Measurements from ENCODE around the gene SKIL.
"Not testable (repeated sequence)": the region's sequence is repeated elsewhere in the genome, so short reads cannot be mapped to it uniquely, and the experiment has no call there.

Gene SKIL

GRCh38 chr3:170357176-170358041, at the start of gene SKIL:
SKIL (plus strand) TSS chr3:170357715; CDS start chr3:170360332, 2,617 bp downstream.
- peak; percentile 93 to 94 for DNase-seq (ENCODE audit: low read depth in 2 of 2)

DNA sequence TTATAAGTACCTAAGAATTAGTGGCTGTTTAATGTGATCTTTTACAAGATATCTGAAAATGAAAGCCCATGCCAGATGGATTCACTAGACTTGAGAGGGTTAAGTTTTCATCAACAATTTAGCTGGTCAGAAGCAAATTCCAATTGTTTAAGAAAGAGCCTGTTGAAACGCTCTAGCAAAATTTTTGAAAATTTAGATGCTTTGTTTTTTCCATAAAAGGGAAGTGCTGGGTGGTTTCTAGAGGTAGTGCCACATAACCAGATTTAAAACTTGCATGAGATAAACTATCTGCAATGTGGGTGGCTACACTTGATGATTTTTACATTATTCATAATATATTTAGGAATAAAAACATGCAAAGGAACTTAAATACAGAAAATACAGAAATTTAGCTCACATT, 48.5 kb upstream of the SKIL start:
- DNase-seq (ENCODE audit: low read depth in 2 of 2) = no peak

DNA sequence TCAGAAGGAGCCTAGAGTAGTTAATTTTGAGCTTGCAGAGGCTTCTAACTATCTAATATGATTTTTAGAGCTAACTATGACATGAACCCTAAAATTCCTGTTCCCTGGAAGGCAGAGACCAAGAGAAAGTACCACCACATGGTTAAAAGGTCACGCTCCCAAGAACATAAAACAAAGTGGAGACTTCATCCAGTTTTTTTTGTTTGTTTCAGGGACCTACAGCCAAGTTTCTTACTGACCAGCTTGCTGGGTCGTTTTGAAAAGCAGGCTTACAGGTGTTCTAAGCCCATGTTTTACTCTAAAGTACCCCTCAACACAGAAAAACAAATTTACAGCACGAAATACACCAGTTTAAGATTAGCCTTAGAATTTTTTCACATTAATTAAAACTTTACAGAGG, 39.6 kb upstream of the SKIL start:
- no peak for DNase-seq (ENCODE audit: low read depth in 2 of 2)

GRCh38 chr3:170320461-170321121, 36.9 kb upstream of the SKIL start:
- DNase-seq (ENCODE audit: low read depth in 2 of 2) = no peak

DNA sequence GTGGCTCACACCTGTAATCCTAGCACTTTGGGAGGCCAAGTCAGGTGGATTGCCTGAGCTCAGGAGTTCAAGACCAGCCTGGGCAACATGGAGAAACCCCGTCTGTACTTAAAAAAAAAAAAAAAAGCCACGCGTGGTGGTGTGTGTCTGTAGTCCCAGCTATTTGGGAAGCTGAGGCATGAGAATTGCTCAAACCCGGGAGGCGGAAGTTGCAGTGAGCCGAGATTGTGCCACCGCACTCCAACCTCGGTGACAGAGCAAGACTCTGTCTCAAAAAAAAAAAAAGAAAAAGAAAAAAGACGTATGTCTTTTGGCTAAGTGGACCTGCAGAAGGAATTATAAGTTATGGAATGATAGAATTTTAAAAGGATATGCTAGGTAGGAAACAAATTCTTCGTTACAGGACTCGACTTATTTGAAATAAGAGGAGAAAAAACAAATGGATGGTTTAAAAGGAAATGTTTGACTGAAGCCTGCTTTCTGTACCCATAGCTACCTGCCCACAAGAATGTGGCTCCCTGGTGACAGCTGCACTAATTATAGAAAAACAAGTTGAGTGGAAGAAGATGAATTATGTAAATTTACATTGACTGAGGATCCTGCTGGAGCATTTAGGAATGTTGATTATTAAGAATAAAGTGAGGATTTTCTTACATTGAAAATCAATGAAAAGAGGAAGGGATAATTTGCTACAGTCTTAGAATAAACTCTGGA, 36.0 kb upstream of the SKIL start:
- DNase-seq (ENCODE audit: low read depth in 2 of 2) = no peak

DNA sequence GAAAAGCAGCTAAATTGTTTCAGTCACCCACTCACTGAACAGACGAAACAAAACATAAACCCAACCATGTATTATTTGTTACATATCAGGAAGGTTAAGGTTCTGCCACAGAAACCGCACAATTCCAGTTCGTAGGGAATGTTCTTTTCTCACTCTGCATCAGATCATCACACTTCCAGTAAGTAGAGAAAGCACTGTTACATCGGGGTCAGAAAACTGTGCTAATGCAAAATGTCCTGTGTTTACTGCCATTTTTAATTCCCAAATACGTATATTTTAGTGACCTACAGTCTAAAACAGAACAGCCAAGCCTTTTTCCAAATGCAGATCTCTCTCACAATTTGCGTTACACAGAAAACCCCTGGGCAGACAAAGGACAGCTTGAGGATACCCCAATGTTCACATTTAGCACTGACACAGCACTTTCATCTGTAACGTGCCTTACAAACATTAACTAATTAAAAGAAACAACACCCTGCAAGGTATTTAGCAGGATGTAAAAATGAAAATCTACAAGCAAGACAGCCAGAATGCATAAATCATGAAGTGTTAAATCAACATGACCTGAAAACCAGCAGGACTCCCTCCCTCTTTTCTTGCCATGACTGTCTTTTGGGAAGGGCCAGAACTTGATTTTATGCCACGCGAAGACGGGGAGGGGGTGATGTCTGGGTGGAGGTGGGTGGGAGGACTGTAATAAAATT, 34.8 kb upstream of the SKIL start:
- no peak for DNase-seq (ENCODE audit: low read depth in 2 of 2)

DNA sequence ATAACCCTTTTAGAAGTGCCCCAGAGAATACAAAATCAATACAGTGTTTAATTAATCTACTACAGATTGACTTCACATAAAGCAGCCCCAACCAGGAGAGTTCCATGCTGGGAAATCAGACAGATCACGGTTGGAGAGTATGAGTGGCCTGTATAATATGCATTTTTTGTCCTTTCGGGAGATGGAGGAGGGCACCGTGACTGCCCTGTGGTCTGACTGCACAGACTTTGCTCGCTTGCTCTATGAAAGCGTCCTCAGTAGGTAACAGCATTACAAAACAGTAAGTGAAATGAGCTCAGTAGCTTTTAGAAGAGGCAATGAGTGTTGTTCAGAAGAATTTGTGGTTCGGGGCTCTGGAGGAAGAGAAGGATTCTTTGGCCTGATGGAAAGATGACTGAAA, 34.2 kb upstream of the SKIL start:
- DNase-seq (ENCODE audit: low read depth in 2 of 2) = no peak

GRCh38 chr3:170324962-170325361, 32.6 kb upstream of the SKIL start:
- DNase-seq (ENCODE audit: low read depth in 2 of 2) = no peak

DNA sequence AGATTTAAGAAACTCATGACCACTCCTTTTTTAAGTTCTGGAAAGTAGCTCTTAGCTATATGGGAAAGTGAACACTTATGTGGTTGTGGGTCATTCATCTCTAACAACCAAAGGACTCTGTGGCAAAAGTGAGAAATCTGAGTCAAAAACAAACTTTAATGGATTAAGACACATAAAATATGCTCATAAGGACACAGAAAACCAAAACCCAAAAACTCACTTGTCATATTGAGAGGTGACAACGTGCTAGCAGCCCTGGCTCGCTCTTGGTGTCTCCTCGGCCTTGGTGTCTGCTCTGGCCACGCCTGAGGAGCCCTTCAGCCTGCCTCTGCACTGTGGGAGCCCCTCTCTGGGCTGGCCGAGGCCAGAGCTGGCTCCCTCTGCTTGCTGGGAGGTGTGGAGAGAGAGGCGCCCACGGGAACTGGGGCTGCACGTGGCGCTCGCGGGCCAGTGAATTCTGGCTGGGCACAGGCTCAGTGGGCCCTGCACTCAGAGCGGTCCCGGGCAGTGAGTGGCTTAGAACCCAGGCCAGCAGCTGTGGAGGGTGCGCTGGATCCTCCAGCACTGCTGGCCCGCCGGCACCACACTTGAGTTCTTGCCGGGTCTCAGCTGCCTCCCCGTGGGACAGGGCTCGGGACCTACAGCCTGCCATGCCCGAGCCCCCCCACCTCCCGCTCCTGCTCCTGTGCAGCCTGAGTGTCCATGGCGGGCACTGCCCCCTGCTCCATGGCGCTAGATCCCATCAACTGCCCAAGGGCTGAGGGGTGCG, 30.3 kb upstream of the SKIL start:
- no peak for DNase-seq (ENCODE audit: low read depth in 2 of 2)

- not testable (repeated sequence) for DNase-seq (ENCODE audit: low read depth in 2 of 2)
Measured at GRCh38 chr3:170327868-170328548, 29.5 kb upstream of the SKIL start.

DNA sequence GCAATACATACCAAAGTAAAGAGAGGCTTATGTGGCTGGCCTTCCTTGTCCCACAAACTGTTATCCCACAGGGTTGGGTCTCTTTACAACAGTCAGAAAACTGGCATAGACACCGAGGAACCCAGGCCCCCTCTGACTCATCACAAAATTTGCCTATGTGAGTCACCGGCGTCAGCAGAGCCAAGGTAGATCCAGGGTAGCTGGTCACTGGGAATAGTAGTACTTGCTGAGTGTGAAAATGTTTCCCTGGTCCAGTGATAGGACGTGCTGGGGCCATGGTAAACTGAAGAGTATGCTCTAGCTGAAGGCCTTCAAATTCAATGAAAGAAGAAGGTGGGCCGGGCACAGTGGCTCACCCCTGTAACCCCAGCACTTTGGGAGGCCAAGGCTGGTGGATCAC, 27.1 kb upstream of the SKIL start:
- no peak for DNase-seq (ENCODE audit: low read depth in 2 of 2)

GRCh38 chr3:170331143-170331542, 26.4 kb upstream of the SKIL start:
- no peak for DNase-seq (ENCODE audit: low read depth in 2 of 2)

DNA sequence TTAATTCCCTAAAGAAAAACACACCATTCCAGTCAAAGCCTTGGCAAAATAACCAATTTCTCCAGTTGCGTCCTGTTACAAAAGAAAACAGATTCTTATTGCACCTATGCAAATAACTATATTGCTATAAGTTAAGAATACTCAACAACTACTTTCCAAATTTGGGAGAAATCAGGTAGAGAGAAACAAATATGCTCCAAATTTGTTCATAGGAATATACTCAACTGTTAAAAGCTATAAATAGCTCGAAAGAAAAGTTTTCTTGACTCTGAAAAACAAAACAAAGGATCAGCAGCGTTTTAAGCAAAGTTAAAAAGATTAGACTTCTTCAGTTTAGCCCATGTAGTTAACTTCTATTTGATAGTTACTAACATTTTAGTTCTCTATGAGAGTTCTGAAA, 20.1 kb upstream of the SKIL start:
- DNase-seq (ENCODE audit: low read depth in 2 of 2) = no peak

DNA sequence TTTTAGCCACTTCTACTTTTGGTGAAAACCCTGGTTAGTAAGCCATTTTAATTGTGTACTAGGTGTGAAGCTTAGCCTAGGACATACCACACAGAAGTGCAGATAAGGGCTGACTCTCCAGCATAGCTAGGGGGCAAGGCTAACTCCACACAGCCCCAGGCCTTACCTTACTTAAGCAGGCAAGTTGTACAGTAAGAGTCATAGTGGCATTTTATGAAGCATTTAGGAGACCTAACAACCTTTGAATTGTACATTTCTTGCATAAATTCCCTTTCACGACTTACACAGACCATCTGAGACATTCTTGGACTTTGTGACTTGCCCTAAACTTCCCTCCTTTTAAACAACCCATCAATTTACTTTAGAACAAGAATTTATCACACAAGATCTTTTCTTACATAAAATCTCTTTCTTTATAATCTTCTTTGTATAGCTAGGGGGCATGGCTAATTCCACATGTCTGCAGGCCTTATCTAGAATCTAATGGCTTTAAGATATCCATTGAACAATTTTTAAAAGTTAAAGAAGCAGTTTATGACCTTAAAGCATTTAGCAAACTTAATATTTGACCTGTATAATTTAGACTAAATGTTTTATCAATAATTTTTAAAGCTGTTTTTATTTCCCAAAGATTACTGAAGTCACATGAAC, 18.7 kb upstream of the SKIL start:
- DNase-seq (ENCODE audit: low read depth in 2 of 2) = no peak

DNA sequence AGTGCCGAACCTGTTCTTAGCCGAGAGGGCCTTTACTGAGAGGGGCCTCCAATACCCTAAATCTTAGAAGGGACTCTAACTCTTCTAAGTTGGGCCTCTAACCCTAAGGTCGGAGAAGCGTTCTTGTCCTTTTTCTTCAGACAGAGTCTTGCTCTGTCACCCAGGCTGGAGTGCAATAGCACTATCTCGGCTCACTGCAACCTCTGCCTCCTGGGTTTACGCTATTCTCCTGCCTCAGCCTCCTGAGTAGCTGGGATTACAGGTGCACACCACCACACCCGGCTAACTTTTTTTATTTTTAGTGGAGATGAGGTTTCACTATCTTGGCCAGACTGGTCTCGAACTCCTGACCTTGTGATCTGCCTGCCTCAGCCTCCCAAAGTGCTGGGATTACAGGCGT, 15.2 kb upstream of the SKIL start:
- DNase-seq (ENCODE audit: low read depth in 2 of 2) = not testable (repeated sequence)

- not testable (repeated sequence) for DNase-seq (ENCODE audit: low read depth in 2 of 2)
Measured at GRCh38 chr3:170343859-170344258, 13.7 kb upstream of the SKIL start.

DNA sequence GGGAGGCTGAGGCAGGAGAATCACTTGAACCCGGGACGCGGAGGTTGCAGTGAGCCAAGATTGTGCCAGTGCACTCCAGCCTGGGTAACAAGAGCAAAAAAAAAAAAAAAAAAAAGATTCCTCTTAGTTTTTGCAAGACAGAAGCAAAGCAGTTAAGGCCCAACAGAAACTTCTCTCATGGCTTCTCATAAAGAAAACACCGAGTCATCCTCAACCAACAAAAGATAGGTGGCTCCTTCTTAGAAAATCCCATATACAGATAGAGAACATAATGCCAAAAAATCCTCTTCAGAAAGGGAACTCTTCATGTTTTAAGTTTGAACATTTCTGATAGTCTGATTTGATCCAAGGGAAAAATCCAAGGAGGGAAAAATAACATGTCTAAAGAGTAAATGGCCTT, 12.5 kb upstream of the SKIL start:
- no peak for DNase-seq (ENCODE audit: low read depth in 2 of 2)

DNA sequence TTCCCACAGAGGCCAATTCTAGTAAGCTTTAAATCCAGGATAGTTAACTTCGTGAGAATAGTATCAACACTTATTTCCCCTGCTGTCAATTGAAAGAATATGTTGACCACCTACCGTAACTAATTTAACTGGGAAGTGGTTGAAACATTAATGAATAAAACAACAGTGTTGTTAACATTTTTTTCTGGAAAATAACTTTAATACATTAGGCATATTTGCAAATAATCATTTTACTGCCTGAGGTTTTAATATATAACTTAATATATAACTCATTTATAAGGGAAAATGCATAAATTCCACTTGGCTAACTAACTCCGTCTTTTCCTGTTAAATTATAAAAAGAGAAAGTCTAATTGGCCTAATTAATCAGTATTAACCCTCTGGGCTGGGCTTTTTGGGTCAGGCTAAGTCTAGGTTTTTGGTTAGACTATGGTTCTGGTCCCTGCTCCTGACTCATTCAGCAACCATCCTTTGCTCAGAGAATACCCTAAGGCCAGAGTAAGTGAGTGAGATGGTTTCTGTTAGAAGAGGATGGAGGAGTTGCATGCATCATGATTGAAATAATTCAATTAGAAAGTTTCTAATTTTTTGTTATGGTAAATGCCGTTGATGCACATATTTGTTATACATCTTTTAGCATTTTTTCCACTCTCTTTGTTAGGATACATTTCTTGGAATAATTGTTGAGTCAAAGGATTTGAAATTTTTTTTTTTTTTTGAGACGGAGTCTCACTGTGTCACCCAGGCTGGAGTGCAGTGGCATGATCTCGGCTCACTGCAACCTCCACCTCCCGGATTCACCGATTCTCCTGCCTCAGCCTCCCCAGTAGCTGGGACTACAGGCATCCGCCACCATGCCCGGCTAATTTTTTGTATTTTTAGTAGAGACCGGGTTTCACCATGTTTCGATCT, 10.8 kb upstream of the SKIL start:
- DNase-seq (ENCODE audit: low read depth in 2 of 2) = no peak

Measured in stimulated activated CD8-positive, alpha-beta memory T cell treated with anti-CD3 and anti-CD28 coated beads, Interleukin-15, amount 100 ng/mL, for 4 hours (primary cell).